Activated T-cell treated with anti-CD3 and anti-CD28 coated beads, Interleukin-2, amount 50 U/mL, for 4 hours (primary cell): Measurements from ENCODE around the gene PPM1K. TPM values are rescaled to one million over a fixed set of nuclear protein-coding genes. Genes with fewer than 3 reads are reported as not detected.

ENCODE experiments used
- ATAC-seq, 2 donors: fragments of 200-7000 bp; cut with Tn5 transposase; one replicate each; pipeline ENCODE4 v1.10.0; 2021
- DNase-seq: peaks from one replicate; pipeline ENCODE4 v3.0.0-alpha.2; 2020
- H3K27me3 Mint-ChIP-seq: one replicate; pipeline ENCODE4 v1.8.0; 2021; ENCODE audit warnings: low read depth, mixed read lengths
- H3K36me3 Mint-ChIP-seq: one replicate; pipeline ENCODE4 v1.8.0; 2022; ENCODE audit warnings: mixed read lengths; ENCODE audit not compliant: insufficient read depth
- H3K4me1 Mint-ChIP-seq: one replicate; pipeline ENCODE4 v1.8.0; 2021; ENCODE audit warnings: low read depth, mixed read lengths
- H3K4me3 Mint-ChIP-seq: one replicate; pipeline ENCODE4 v1.8.0; 2021; ENCODE audit warnings: mild to moderate bottlenecking, moderate library complexity, mixed read lengths
- H3K9me3 Mint-ChIP-seq: one replicate; pipeline ENCODE4 v1.8.0; 2021; ENCODE audit warnings: mixed read lengths
- total RNA-seq, 3 donors: library from RNA; stranded (reverse); gene quantifications; one replicate each; pipeline ENCODE4 v1.2.1, GENCODE V29; 2021

Gene PPM1K
- total RNA-seq, 3 donors from 2014 or later, result 31.5 to 38.4 (median 35.9) TPM

DNA sequence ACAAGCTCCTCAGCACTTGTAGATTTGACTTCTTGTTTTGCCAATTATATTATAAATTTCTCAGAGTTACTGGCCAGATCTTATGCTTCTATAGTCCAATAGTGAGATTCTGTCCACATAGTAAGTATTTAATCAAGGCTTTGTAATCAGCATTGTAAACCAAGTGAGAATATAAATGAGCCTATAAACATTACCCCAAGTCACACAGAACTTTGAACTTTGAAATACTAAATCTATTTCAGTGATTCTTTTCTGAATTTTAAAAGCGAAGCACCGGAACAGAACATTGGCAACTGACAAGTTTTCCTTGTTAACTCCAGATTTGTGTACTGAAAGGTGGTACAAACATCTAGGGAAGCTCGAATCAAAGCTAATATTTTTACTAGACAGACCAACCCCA is 37.2 kb downstream of the PPM1K start:
- H3K9me3 Mint-ChIP-seq, result no peaks in the 10 kb centered on the region
- H3K4me3 Mint-ChIP-seq, result no peak overlapping the region
- no peak for DNase-seq
- no peaks in the 10 kb centered on the region for H3K36me3 Mint-ChIP-seq
- no peaks in the 10 kb centered on the region for H3K27me3 Mint-ChIP-seq
- H3K4me1 Mint-ChIP-seq, result peaks cover 10% of the 10 kb centered on the region
- no peak for ATAC-seq

DNA sequence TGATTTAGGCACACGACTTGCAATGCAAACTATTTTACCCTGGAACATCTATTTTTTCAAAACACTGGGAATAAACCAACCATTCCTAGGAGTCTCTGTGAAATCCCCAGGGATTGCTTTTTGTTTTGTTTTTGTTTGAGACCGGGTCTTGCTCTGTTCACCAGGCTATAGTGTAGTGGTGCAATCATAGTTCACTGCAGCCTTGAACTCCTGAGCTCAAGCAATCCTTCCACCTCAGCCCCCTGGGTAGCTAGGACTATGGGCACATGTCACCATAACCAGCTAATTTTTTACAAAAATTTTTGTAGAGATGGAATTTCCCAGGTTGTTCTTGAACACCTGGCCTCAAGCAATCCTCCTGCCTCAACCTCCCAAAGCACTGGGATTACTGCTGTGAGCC is 37.8 kb downstream of the PPM1K start:
- DNase-seq (no peak), ATAC-seq (no peak)
- Mint-ChIP-seq H3K27me3 (no peaks in the 10 kb centered on the region), H3K36me3 (no peaks in the 10 kb centered on the region), H3K4me1 (peaks cover 10% of the 10 kb centered on the region), H3K9me3 (no peaks in the 10 kb centered on the region), H3K4me3 (no peak overlapping the region)

DNA sequence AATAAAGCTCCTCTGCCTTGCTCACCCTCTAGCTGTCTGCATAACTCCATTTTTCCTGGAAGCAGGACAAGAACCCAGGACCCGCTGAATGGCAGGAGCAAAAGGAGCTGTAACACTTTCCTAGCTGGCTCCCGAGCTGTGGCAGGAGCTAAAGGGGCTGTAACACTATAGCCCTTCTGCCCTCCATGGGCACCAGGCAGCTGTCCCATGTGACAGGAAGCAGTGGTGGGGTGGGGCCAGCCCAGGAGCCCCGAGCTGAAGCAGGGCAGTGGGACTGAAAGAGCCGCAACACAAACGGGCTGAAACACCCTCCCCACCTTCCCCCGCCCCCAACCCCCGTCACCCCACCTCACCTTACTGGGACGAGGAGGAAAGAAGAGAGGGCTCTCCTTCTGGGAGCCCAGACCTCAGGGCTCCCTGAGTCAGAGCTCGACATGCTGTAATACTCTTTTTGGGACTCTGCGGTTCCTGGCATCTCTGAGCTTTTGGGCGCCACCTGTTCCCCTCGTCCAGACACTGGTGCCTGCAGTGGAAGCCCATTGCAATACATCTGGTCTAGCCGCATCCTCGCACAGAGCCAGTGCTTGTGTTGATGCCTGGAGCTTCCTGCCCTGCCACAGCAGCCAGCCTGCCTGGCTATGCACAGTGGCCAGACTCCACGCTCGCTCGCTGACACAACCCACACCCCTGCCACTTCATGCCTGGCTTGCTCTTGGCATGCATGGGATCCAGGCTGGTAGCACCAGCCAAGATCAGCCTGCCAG is 39.4 kb downstream of the PPM1K start:
- Mint-ChIP-seq H3K36me3 (no peaks in the 10 kb centered on the region), H3K4me3 (peak overlapping the region; percentile 45), H3K9me3 (no peaks in the 10 kb centered on the region), H3K4me1 (peaks cover 10% of the 10 kb centered on the region), H3K27me3 (no peaks in the 10 kb centered on the region)
- DNase-seq (no peak), ATAC-seq (peak; percentile 71 to 95)

DNA sequence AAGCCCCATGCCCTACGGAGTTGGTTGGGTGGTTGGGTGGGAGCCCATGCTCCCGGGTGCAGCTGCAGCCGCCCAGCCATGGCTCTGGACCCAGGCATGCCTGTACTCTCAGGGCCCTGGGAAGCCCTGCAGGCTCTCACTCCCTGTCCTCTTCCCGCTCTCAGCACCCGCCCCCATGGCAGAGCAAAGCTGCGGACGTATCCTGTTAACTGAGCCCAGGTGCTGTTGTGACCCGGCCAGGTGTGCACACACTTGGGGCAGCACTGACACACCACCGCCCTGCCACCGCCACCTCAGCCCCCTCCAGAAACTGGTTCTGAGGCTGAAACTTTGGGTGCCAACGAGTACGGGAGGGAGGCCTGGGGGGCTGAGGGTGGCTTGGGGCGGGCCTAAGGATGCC is 40.3 kb downstream of the PPM1K start:
- no peaks in the 10 kb centered on the region for H3K36me3 Mint-ChIP-seq
- H3K27me3 Mint-ChIP-seq, result no peaks in the 10 kb centered on the region
- H3K9me3 Mint-ChIP-seq, result no peaks in the 10 kb centered on the region
- ATAC-seq, result no peak
- H3K4me3 Mint-ChIP-seq, result no peak overlapping the region
- peaks cover 10% of the 10 kb centered on the region for H3K4me1 Mint-ChIP-seq
- no peak for DNase-seq

DNA sequence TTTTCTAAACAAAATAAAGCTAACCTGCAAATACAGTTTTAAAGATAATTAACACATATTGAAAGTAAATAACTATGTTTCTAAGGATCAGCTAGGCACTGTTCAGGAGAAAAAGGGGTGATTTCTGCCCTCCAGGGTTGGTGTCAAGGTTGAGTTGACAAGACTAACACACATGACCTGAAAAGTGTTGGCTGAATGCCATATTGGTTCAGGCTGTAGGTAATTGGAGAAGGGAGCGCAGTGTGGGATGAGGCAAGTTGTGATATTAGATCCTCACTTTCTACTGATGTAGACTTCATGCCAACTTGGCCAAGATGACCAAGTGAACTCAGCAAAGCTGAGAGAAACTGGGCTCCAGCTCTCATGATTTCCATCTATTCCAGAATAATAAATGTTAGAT is 42.2 kb downstream of the PPM1K start:
- DNase-seq (no peak), ATAC-seq (no peak)
- Mint-ChIP-seq H3K27me3 (no peaks in the 10 kb centered on the region), H3K4me3 (no peak overlapping the region), H3K4me1 (peaks cover 10% of the 10 kb centered on the region), H3K9me3 (no peaks in the 10 kb centered on the region), H3K36me3 (no peaks in the 10 kb centered on the region)

DNA sequence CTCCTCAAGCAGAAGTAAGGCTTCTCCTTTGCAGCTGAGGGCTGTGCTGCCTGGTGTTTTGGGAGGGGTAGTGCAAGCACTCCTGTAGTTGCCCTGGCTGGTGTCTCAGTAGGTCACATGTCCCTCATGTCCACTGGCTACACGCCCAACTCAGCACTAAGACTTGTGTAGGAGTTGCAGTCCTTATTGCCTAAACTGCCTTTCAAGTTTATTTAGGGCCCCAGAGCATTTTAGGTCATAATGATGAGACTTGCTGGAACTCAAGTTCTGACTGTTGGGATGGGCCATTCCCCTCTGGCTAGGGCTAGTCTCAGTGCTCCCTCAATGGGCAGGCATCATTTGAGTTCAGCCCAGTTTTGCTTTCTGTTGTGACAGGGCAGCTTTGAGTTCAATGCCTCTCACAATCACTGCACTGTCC is 44.1 kb downstream of the PPM1K start:
- Mint-ChIP-seq H3K36me3 (no peaks in the 10 kb centered on the region), H3K9me3 (no peaks in the 10 kb centered on the region), H3K4me1 (peaks cover 6% of the 10 kb centered on the region), H3K27me3 (no peaks in the 10 kb centered on the region), H3K4me3 (no peak overlapping the region)
- no peak for ATAC-seq
- no peak for DNase-seq

DNA sequence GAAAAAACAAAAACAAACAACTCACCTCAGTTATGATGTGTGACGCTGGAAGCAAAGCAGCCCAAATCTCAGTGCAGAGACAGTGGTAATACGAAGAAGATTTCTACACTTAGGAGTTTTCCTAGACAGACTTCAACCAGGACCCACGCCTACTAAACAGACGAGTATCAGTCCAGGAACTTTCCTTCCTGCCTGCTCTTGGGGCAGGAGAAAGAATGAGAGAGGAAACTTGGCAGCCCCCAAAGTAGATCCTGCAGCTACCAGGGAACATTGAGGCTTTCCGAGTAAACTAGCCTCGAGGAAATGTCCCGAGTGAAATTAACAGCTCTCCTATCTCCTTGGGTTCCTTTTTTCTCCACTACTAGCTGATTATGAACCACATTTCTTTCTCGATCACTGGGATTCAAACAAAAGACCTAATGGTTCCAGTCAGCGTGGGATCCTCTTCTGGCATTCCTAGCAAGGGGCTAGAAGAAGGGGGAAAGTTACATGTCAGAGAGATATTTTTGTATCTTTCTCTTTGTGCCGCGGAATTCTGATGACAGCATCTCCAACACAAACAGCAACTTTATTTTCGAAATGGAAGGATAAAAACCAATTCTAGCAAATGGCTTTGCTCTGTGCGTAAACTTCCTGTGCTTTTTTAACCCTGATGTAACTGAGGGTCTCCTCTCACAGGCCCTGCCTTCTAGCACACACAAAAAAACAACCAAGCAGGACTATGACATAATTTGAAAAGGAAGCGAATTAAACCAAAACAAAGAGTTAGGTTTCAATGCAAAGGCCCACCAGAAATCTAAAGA is 53.2 kb downstream of the PPM1K start:
- Mint-ChIP-seq H3K4me1 (peaks cover 13% of the 10 kb centered on the region), H3K36me3 (no peaks in the 10 kb centered on the region), H3K9me3 (peaks cover 5% of the 10 kb centered on the region), H3K4me3 (peak overlapping the region; percentile 14), H3K27me3 (no peaks in the 10 kb centered on the region)
- ATAC-seq (no peak), DNase-seq (no peak)

DNA sequence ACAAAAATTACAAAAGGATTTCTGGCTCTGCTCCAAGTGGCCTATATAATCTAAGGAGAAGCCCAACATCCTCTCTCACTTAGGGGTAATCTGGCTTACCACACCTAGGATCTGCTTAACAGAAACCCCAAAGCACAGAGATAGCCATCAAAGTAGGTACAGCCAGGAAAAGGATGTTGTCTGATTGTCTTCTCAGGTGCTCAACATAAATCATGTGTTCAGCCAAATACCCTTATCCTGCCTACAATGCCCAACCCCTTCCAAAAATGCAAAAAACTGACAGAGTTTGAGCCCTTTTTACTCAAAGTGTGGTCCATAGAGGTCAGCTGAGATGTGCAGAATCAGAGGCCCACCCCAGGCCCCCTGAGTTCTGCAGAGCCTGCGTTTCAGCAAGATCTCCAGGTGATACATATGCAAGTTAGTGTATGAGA is 53.9 kb downstream of the PPM1K start:
- no peaks in the 10 kb centered on the region for H3K36me3 Mint-ChIP-seq
- H3K9me3 Mint-ChIP-seq, result peaks cover 5% of the 10 kb centered on the region
- H3K27me3 Mint-ChIP-seq, result no peaks in the 10 kb centered on the region
- H3K4me1 Mint-ChIP-seq, result peaks cover 13% of the 10 kb centered on the region
- no peak for DNase-seq
- H3K4me3 Mint-ChIP-seq, result no peak overlapping the region
- no peak for ATAC-seq

DNA sequence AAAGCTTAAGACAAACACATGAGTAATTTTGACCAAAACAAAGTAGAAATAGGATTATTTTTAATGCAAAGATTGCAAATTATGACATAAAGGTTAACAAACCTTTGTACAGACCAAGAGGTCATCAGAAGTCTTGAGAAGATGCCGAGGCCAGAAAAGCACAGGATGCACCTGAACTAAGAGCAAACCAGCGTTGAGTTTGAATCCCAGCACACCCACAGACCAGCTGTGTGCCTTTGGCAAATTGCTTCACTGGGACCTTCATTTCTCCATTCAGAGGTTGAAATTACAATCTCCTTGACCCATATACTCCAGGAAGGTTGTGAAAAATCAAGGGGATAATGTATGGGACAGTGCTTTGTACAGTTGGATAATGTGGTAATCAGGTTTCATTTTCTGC is 56.6 kb downstream of the PPM1K start:
- peaks cover 15% of the 10 kb centered on the region for H3K4me1 Mint-ChIP-seq
- ATAC-seq, result no peak
- no peak for DNase-seq
- H3K9me3 Mint-ChIP-seq, result peaks cover 5% of the 10 kb centered on the region
- no peaks in the 10 kb centered on the region for H3K27me3 Mint-ChIP-seq
- no peak overlapping the region for H3K4me3 Mint-ChIP-seq
- H3K36me3 Mint-ChIP-seq, result no peaks in the 10 kb centered on the region

DNA sequence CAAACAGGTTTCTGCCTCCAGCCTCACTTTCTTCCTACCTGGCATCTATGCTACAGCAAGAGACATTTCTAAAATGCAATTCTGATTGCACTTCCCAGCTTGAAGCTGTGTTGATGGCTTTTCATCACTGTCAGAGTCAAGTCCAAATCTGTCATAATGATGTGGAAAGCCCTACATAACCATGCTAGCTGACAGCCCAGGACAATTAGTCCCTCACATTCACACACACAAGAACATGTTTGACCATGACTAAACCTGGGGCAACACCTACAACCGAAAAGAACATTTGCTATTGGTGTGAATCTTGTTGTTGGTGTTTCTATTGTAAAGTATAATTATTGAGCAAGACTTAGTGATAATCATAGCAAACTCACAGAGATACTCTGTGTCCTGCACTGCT is 58.2 kb downstream of the PPM1K start:
- Mint-ChIP-seq H3K36me3 (no peaks in the 10 kb centered on the region), H3K4me1 (peaks cover 10% of the 10 kb centered on the region), H3K9me3 (peaks cover 5% of the 10 kb centered on the region), H3K4me3 (no peak overlapping the region), H3K27me3 (no peaks in the 10 kb centered on the region)
- DNase-seq (no peak), ATAC-seq (no peak)

DNA sequence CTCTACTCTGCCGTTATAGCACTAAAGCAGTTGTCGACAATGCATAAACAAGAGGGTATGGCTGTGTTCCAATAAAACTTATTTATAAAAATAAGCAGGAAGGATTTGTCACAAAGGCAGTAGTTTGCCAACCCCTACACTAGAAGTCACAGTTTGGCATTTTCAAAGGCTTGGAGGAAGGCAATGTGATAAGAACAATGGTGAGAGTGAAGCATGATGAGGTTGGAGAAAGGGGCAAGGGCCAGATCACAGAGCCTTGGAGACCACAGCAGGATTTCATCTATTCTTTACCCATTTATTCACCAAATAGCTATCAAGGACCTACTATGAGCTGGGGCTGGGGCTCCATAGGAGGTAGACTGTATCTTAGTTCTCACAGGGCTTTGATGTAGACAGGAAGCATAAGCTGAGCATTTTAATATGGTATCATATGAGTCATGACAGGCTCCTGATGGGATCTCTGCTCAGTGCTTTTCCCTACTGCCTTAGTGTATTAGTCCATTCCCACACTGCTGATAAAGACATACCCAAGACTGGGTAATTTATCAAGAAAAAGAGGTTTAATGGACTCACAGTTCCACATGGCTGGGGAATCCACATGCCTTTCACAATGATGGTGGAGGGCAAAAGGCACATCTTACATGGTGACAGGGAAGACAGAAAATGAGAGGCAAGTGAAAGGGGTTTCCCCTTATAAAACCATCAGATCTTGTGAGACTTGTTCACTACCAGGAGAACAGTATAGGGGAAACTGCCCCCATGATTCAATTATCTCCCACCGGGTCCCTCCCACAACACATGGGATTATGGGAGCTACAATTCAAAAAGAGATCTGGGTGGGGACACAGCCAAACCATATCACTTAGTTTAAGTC is 58.9 kb downstream of the PPM1K start:
- Mint-ChIP-seq H3K36me3 (no peaks in the 10 kb centered on the region), H3K4me1 (peaks cover 4% of the 10 kb centered on the region), H3K4me3 (no peak overlapping the region), H3K9me3 (peaks cover 5% of the 10 kb centered on the region), H3K27me3 (no peaks in the 10 kb centered on the region)
- DNase-seq, result no peak
- ATAC-seq, result peak in 1 of 2 donors; percentile 54

DNA sequence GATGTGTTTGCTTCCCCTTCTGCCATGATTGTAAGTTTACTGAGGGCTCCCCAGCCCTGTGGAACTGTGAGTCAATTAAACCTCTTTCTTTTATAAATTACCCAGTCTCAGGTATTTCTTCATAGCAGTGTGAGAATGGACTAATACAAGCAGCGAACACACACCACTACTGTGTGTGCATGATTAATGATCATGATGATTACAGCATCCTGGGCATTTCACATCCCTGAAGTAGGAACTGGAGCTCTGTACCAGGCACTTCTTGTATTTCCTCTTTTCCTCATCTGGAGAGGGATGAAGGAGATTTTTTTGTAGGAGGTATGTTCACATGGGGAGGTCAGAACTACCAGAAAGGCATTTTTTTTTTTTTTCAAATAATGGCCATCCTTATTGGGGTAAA is 60.8 kb downstream of the PPM1K start:
- no peaks in the 10 kb centered on the region for H3K27me3 Mint-ChIP-seq
- H3K4me3 Mint-ChIP-seq, result no peak overlapping the region
- no peak for ATAC-seq
- no peak for DNase-seq
- H3K4me1 Mint-ChIP-seq, result peaks cover 6% of the 10 kb centered on the region
- H3K9me3 Mint-ChIP-seq, result no peaks in the 10 kb centered on the region
- H3K36me3 Mint-ChIP-seq, result no peaks in the 10 kb centered on the region

DNA sequence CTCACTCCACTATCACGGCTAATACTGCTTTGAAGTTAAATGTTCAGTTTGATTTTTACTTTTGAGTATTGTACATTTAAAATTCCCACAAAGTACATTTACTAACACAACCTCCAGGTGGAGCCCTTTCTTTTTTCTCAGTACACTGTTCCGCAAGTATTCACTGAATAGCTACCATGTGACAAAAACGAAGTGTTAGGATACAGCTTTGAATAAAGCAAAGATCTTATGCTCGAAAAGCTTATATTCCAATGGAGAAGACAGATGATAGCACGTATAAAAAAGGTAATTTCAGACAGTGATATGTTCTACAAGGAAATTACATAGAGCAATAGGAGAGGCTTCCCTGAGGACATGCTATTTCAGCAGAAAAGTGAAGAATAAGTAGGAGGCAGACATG is 65.3 kb downstream of the PPM1K start:
- no peaks in the 10 kb centered on the region for H3K9me3 Mint-ChIP-seq

DNA sequence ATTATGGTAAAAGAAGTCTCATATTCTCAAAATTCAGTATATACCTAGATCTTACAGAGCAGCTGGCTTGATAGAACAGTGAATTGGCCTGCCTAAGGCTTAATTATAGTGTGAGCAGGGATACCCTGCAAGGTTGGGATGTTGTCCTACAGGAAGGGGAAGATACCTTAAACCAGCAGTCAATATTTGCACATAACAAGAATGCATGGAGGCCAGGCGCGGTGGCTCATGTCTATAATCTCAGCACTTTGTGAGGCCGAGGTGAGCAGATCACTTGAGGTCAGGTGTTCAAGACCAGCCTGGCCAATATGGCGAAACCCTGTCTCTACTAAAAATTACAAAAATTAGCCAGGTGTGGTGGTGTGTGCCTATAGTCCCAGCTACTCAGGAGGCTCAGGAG is 67.2 kb downstream of the PPM1K start:
- ATAC-seq, result no peak
- no peaks in the 10 kb centered on the region for H3K9me3 Mint-ChIP-seq

More for the DNA sequence above, 65.3 kb downstream of the PPM1K start:
- DNase-seq (no peak), ATAC-seq (peak in 1 of 2 donors; percentile 54)
- Mint-ChIP-seq H3K4me1 (peaks cover 4% of the 10 kb centered on the region), H3K36me3 (no peaks in the 10 kb centered on the region), H3K27me3 (peaks cover 3% of the 10 kb centered on the region), H3K4me3 (no peak overlapping the region)

More for the DNA sequence above, 67.2 kb downstream of the PPM1K start:
- no peak for DNase-seq
- Mint-ChIP-seq H3K4me1 (peaks cover 4% of the 10 kb centered on the region), H3K27me3 (peaks cover 6% of the 10 kb centered on the region), H3K36me3 (no peaks in the 10 kb centered on the region), H3K4me3 (no peak overlapping the region)
